Type B pancreatic cell (in vitro differentiated cells): Measurements from ENCODE around the gene PYGO2. TPM values are rescaled to one million over a fixed set of nuclear protein-coding genes. Genes with fewer than 3 reads are reported as not detected.

Experiments
- DNase-seq: peaks from one replicate; pipeline ENCODE4 v3.0.0; 2021; ENCODE audit warnings: mixed read lengths; ENCODE audit not compliant: unreplicated experiment; ENCODE audit errors: extremely low spot score
- H3K27ac Mint-ChIP-seq: 2 replicates; pipeline ENCODE4 v1.8.0; 2021; ENCODE audit warnings: mild to moderate bottlenecking, mixed read lengths
- H3K27me3 Mint-ChIP-seq: 2 replicates; pipeline ENCODE4 v1.8.0; 2021; ENCODE audit warnings: mixed read lengths
- H3K36me3 Mint-ChIP-seq: 2 replicates; pipeline ENCODE4 v1.8.0; 2021; ENCODE audit warnings: mixed read lengths
- H3K4me1 Mint-ChIP-seq: one replicate; pipeline ENCODE4 v1.8.0; 2021; ENCODE audit warnings: mixed read lengths; ENCODE audit not compliant: unreplicated experiment
- H3K4me3 Mint-ChIP-seq: 2 replicates; pipeline ENCODE4 v1.8.0; 2021; ENCODE audit warnings: mild to moderate bottlenecking, mixed read lengths
- H3K9me3 Mint-ChIP-seq: 2 replicates; pipeline ENCODE4 v1.8.0; 2021; ENCODE audit warnings: mixed read lengths
- total RNA-seq: library from RNA; stranded (reverse); gene quantifications from 2 replicates; pipeline ENCODE4 v1.2.1, GENCODE V29; 2021; ENCODE audit warnings: low replicate concordance
- TF ChIP-seq, protein P1 (sequence below): fragments of 200-600 bp; sonication (generic); conservative IDR thresholded peaks from 2 replicates; pipeline ENCODE4 v1.5.0; 2021; ENCODE audit warnings: antibody characterized with exemption, mild to moderate bottlenecking

PYGO2 gene
- total RNA-seq, 1 donor from 2014 or later: 49.0 TPM

DNA sequence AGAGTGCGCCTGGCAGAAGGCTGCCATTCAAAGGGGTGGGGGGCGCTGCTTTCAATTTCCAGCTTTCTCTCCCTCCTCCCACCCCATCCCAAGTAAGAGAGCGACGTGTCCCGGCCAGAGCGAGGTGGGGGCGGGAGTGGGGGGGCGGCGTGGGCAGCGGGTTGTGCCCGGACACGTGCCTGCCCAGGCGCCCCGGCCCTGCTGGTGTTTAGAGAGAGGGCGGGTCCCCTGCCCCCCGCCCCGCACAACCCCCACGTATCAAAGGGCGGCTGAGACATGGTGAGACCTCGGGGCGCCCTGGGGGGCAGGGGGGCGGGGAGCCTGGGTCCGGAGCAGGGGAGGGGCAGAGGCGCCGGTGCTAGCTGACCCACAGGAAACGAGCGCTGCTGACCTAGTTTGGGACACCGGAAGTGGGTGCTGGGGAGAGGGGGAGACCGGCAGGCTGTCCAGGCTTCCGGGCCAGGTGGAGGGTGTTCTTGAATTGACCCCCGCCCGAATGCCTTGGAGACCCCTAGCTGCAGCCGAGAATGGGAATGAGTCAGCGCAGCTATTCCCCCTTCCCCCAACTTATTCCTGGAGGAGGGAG is 42.3 kb upstream of the PYGO2 start:
- Mint-ChIP-seq H3K27ac (peak overlapping the region; percentile 92), H3K9me3 (no peaks in the 10 kb centered on the region), H3K27me3 (no peaks in the 10 kb centered on the region), H3K36me3 (no peaks in the 10 kb centered on the region), H3K4me3 (peak overlapping the region; percentile 96), H3K4me1 (peaks cover 20% of the 10 kb centered on the region)
- no peak for DNase-seq
- TF ChIP-seq, protein P1, sequence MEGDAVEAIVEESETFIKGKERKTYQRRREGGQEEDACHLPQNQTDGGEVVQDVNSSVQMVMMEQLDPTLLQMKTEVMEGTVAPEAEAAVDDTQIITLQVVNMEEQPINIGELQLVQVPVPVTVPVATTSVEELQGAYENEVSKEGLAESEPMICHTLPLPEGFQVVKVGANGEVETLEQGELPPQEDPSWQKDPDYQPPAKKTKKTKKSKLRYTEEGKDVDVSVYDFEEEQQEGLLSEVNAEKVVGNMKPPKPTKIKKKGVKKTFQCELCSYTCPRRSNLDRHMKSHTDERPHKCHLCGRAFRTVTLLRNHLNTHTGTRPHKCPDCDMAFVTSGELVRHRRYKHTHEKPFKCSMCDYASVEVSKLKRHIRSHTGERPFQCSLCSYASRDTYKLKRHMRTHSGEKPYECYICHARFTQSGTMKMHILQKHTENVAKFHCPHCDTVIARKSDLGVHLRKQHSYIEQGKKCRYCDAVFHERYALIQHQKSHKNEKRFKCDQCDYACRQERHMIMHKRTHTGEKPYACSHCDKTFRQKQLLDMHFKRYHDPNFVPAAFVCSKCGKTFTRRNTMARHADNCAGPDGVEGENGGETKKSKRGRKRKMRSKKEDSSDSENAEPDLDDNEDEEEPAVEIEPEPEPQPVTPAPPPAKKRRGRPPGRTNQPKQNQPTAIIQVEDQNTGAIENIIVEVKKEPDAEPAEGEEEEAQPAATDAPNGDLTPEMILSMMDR: no peak

DNA sequence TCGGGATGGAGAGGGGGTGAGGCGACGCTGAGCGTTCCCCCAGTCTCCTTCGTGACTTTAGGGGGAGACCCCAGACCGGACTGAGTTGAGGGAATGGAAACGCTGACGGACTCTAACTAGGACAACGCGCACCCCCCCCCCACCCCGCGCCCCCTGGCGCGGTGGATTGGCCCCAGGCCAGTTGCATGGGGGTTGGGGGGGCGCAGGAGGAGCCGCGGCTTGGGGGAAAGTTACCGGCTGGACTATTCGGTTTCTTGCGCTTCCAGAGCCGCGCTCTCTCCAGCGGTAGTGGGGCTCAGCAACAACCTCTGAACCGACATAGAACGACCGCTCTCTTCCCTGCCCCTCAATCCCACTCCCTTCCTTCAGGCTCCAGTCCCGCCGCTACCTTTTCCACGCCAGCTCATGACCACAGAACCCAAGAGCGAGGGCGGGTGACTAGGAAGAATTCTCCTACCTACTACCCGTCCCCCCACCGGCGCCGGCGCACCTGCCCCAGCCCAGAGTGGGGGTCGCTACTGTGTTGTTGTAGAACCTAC is 41.7 kb upstream of the PYGO2 start:
- Mint-ChIP-seq H3K27me3 (no peaks in the 10 kb centered on the region), H3K36me3 (no peaks in the 10 kb centered on the region), H3K4me3 (peak overlapping the region; percentile 96), H3K27ac (peak overlapping the region; percentile 92), H3K9me3 (no peaks in the 10 kb centered on the region), H3K4me1 (peaks cover 22% of the 10 kb centered on the region)
- DNase-seq: no peak
- TF ChIP-seq, protein P1: no peak

DNA sequence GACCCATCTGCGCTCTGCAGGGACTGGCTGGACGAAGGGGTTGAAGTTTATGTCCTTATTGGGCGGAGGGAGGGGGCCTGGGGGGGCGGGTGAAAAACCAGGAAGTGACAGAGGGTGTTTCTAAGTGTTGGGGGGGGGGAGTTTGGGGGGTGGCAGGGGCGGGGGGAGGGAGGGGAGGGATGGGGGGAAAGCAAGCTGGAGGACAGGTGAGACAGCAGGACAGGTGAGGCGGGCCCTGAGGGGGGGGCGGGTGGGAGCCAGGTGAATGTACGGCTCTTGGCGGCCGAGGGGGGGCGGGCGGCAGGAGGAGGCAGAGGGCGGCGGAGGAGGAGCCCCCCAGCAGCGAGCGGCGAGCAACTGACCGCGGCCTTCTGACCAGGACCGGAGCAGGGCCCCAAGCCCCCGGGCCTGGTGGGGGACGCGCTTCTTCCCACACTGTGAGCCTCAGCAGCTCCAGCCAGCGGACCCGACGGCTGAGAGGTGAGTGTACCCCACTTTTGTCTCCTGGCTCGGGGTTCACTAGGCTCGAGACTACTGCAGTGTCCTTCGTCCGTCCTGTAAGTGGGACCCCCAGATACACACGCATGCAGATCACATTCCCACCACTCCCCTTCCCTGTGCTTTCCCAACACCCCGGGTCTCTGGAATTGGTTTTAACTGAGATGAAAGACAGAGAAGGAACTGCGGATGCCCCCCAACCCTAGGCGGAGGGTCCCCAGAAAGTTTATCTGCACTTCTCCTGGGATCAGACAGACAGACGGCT is 41.1 kb upstream of the PYGO2 start, which contains the start of gene ZBTB7B:
TSS of gene ZBTB7B (plus strand) at position 339 of the 763 bp plus-strand sequence. CDS start 11,859 bp downstream, outside the sequence.
- Mint-ChIP-seq H3K27ac (peak within 1 kb of the TSS; percentile 98), H3K27me3 (no peaks in the 10 kb centered on the region), H3K4me1 (peaks cover 29% of the 10 kb centered on the region), H3K4me3 (peak within 1 kb of the TSS; percentile 96), H3K9me3 (no peaks in the 10 kb centered on the region), H3K36me3 (no peaks in the 10 kb centered on the region)
- TF ChIP-seq, protein P1: no peak
- no peak for DNase-seq

DNA sequence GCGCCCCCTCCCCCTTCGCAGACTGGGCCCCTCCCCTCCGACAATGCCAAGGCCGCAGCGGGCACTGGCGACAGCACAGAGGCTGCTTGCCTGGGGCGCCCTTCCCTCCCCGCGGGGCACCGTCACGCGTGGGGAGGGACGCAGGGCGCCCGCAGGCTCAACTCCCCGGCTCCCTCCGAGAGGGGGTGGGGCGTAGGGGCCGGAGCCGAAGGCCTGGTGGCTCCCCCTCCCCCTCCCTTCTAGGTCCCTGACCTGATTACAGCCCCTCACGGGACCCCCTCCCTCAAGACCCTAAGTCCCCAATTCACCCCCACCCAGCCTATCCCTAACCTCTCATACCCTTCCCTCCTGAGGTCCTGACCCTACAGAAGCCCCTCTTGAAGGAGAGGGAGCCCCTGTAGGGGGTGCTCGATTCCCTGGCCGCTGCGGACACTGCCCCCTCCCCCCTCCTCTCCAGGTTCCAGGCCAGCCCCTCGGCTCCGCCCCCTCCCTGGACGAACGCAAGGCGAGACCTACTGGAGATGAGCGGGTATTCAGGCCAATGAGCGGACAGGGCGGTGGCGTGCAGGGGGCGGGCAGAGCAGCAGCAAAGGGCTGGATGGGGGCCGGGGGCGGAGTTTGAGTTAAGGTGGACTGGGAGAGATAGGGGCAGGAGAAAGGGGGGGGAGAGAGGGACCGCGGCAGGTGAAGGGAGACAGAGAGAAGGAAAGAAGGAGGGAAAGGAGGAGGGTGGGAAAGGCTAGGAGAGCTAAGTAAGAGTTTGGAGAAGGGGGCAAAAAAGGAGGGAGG is 40.3 kb upstream of the PYGO2 start:
- peak overlapping the region; percentile 98 for H3K27ac Mint-ChIP-seq

DNA sequence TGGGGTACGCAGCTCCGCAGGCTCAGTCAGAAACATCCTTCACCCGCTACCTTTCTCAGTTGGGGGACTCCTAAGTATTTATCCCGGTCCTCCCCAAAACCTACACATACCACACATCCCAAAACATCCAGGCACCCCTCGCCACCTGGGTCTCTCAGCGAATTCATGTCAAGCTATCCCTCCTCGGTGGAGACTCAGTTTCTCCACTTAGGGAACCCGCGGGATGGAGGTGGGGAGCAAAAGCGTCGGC is 39.8 kb upstream of the PYGO2 start:
- no peaks in the 10 kb centered on the region for H3K27me3 Mint-ChIP-seq
- DNase-seq: no peak
- H3K27ac Mint-ChIP-seq: peak overlapping the region; percentile 98
- no peaks in the 10 kb centered on the region for H3K36me3 Mint-ChIP-seq
- TF ChIP-seq, protein P1: no peak
- peak overlapping the region; percentile 90 for H3K4me3 Mint-ChIP-seq
- no peaks in the 10 kb centered on the region for H3K9me3 Mint-ChIP-seq
- peaks cover 29% of the 10 kb centered on the region for H3K4me1 Mint-ChIP-seq

More for the DNA sequence above, 40.3 kb upstream of the PYGO2 start:
- Mint-ChIP-seq H3K4me1 (peaks cover 33% of the 10 kb centered on the region), H3K36me3 (no peaks in the 10 kb centered on the region), H3K27me3 (no peaks in the 10 kb centered on the region), H3K9me3 (no peaks in the 10 kb centered on the region), H3K4me3 (peak overlapping the region; percentile 94)
- DNase-seq: peak; percentile 99
- TF ChIP-seq, protein P1: peak; percentile 50
